Measurements from ENCODE around the gene FGD6. TPM values are rescaled to one million over a fixed set of nuclear protein-coding genes. Genes with fewer than 3 reads are reported as not detected.
"Not testable (repeated sequence)": the region's sequence is repeated elsewhere in the genome, so short reads cannot be mapped to it uniquely, and the experiment has no call there.

Gene FGD6
- total and polyA plus RNA-seq, 7 experiments from 2014 or later, result 0.35 to 8.6 (median 1.1) TPM

GRCh38 chr12:95200128-95200894, 17.0 kb downstream of the FGD6 start:
- H3K4me3 Mint-ChIP-seq, result no peak overlapping the region
- no peak overlapping the region for H3K27ac Mint-ChIP-seq
- H3K36me3 ChIP-seq (ENCODE audit: control insufficient read depth in 2 of 3, insufficient read depth in 3 of 3, low read length in 3 of 3), result no peaks in the 10 kb centered on the region
- H3K4me1 ChIP-seq (ENCODE audit: control insufficient read depth in 2 of 2, insufficient read depth in 2 of 2, low read length in 2 of 2), result no peaks in the 10 kb centered on the region
- DNase-seq, result no peak
- peaks cover 0 to 1% (median 0%) of the 10 kb centered on the region in 11 donors for H3K9me3 Mint-ChIP-seq
- H3K9me3 ChIP-seq (ENCODE audit: control insufficient read depth in 2 of 3, low read length in 3 of 3), result no peaks in the 10 kb centered on the region
- no peak for ATAC-seq
- no peaks in the 10 kb centered on the region for H3K36me3 Mint-ChIP-seq
- CTCF ChIA-PET, result no interaction called here
- intact Hi-C loops (cut with micrococcal nuclease), result no loop called here
- H3K27me3 Mint-ChIP-seq, result no peaks in the 10 kb centered on the region
- H3K4me3 ChIP-seq (ENCODE audit: low read length), result no peak overlapping the region
- H3K27ac ChIP-seq (ENCODE audit: low read depth, low read length), result no peak overlapping the region
- H3K4me1 Mint-ChIP-seq, result peaks cover 2 to 36% (median 15%) of the 10 kb centered on the region in 7 donors
- POLR2A ChIA-PET, result no interaction called here
- H3K27me3 ChIP-seq (ENCODE audit: control insufficient read depth in 2 of 2, insufficient read depth in 2 of 2, low read length in 2 of 2), result no peaks in the 10 kb centered on the region

GRCh38 chr12:95198914-95199313, 18.4 kb downstream of the FGD6 start:
- DNase-seq (no peak), ATAC-seq (no peak)
- no peak overlapping the region for H3K4me3 Mint-ChIP-seq
- H3K27ac Mint-ChIP-seq, result no peak overlapping the region
- Histone ChIP-seq H3K4me3 (ENCODE audit: low read length) (no peak overlapping the region), H3K27ac (ENCODE audit: low read depth, low read length) (no peak overlapping the region), H3K36me3 (ENCODE audit: control insufficient read depth in 2 of 3, insufficient read depth in 3 of 3, low read length in 3 of 3) (no peaks in the 10 kb centered on the region), H3K27me3 (ENCODE audit: control insufficient read depth in 2 of 2, insufficient read depth in 2 of 2, low read length in 2 of 2) (no peaks in the 10 kb centered on the region), H3K4me1 (ENCODE audit: control insufficient read depth in 2 of 2, insufficient read depth in 2 of 2, low read length in 2 of 2) (no peaks in the 10 kb centered on the region), H3K9me3 (ENCODE audit: control insufficient read depth in 2 of 3, low read length in 3 of 3) (no peaks in the 10 kb centered on the region)
- H3K36me3 Mint-ChIP-seq, result no peaks in the 10 kb centered on the region
- ChIA-PET CTCF (no interaction called here), POLR2A (no interaction called here)
- H3K4me1 Mint-ChIP-seq, result peaks cover 2 to 28% (median 15%) of the 10 kb centered on the region in 7 donors
- peaks cover 0 to 1% (median 0%) of the 10 kb centered on the region in 11 donors for H3K9me3 Mint-ChIP-seq
- intact Hi-C loops (cut with micrococcal nuclease), result no loop called here
- no peaks in the 10 kb centered on the region for H3K27me3 Mint-ChIP-seq

DNA sequence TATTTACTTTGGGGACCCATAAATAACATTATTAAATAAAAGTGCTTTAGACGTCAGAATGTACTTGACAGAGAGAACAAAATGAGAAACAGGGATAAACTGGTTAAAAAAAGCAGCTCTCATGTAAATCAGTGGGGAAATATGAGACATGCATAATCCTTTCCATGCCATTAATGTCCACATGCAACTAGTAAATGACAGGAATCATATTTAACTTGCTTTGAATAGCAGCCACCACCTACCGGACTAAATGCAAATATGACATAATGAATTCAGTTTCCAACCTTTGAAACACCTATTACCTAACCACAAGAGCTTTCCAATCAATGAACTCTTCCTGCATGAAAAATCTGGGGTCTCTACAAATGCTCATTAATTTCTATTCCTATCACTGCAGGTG, 19.6 kb downstream of the FGD6 start:
- H3K27ac Mint-ChIP-seq, result no peak overlapping the region
- Histone ChIP-seq H3K9me3 (ENCODE audit: control insufficient read depth in 2 of 3, low read length in 3 of 3) (no peaks in the 10 kb centered on the region), H3K4me1 (ENCODE audit: control insufficient read depth in 2 of 2, insufficient read depth in 2 of 2, low read length in 2 of 2) (no peaks in the 10 kb centered on the region), H3K4me3 (ENCODE audit: low read length) (no peak overlapping the region), H3K27ac (ENCODE audit: low read depth, low read length) (no peak overlapping the region), H3K36me3 (ENCODE audit: control insufficient read depth in 2 of 3, insufficient read depth in 3 of 3, low read length in 3 of 3) (no peaks in the 10 kb centered on the region), H3K27me3 (ENCODE audit: control insufficient read depth in 2 of 2, insufficient read depth in 2 of 2, low read length in 2 of 2) (no peaks in the 10 kb centered on the region)
- CTCF ChIA-PET, result no interaction called here
- H3K9me3 Mint-ChIP-seq, result peaks cover 0 to 1% (median 0%) of the 10 kb centered on the region in 11 donors
- POLR2A ChIA-PET, result no interaction called here
- no peaks in the 10 kb centered on the region for H3K27me3 Mint-ChIP-seq
- H3K4me3 Mint-ChIP-seq, result no peak overlapping the region
- ATAC-seq (no peak), DNase-seq (no peak)
- H3K4me1 Mint-ChIP-seq, result peaks cover 2 to 20% (median 7%) of the 10 kb centered on the region in 7 donors
- intact Hi-C loops (cut with micrococcal nuclease), result no loop called here
- H3K36me3 Mint-ChIP-seq, result no peaks in the 10 kb centered on the region

DNA sequence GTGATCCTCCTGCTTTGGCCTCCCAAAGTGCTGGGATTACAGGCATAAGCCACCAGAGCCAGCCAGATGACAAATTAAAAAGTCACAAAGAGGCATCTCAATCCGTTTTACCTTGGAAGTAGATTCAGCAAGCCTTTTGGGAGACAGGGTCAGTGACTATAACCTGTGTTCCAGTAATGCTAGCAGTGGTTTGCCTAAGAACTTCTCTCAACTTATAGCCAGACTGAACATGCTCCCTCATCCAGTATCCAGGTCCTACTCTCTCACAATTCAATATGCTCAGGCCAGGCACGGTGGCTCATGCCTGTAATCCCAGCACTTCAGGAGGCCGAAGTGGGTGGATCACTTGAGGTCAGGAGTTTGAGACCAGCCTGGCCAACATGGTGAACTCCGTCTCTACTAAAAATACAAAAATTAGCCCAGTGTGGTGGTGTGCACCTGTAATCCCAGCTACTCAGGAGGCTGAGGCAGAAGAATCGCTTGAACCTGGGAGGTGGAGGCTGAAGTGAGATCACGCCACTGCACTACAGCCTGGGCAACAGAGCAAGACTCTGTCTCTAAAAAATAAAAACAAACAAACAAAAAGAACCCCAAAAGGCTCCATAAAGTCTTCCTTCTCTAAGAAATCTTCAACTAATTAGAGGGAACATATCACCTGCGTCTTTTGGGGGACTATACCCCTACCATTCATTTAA, 20.2 kb downstream of the FGD6 start:
- H3K4me3 Mint-ChIP-seq; H3K27me3 ChIP-seq (ENCODE audit: control insufficient read depth in 2 of 2, insufficient read depth in 2 of 2, low read length in 2 of 2); ATAC-seq; H3K27ac ChIP-seq (ENCODE audit: low read depth, low read length); H3K27me3 Mint-ChIP-seq; intact Hi-C loops (cut with micrococcal nuclease); H3K4me1 ChIP-seq (ENCODE audit: control insufficient read depth in 2 of 2, insufficient read depth in 2 of 2, low read length in 2 of 2); H3K27ac Mint-ChIP-seq; H3K9me3 Mint-ChIP-seq; H3K9me3 ChIP-seq (ENCODE audit: control insufficient read depth in 2 of 3, low read length in 3 of 3); POLR2A ChIA-PET; DNase-seq; H3K36me3 Mint-ChIP-seq; H3K4me3 ChIP-seq (ENCODE audit: low read length); H3K36me3 ChIP-seq (ENCODE audit: control insufficient read depth in 2 of 3, insufficient read depth in 3 of 3, low read length in 3 of 3); CTCF ChIA-PET: not testable (repeated sequence)
- peaks cover 0 to 17% (median 6%) of the 10 kb centered on the region in 7 donors for H3K4me1 Mint-ChIP-seq

DNA sequence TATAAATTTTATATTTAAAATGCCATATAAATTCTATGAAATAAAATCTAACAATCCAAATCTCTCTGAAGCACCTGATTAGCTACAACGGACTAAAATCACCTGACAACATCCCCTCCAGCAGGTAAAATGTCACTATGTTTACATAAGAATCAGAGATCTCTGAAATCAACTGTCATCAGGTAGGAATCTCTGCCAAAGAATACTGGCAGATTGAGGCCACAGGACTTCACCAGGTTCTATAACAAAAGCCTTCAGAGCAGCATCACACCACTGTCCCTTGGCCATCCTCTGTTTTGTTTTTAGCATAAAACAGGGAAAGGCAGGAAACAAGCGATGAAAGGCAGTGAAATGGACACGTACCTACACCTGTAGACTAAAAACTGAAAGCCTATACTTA, 22.1 kb downstream of the FGD6 start:
- Mint-ChIP-seq H3K9me3 (peaks cover 0 to 1% (median 0%) of the 10 kb centered on the region in 11 donors), H3K27me3 (peaks cover 0 to 3% (median 0%) of the 10 kb centered on the region in 5 donors), H3K4me3 (no peak overlapping the region), H3K4me1 (peaks cover 0 to under 1% (median 0%) of the 10 kb centered on the region in 7 donors), H3K27ac (no peak overlapping the region), H3K36me3 (no peaks in the 10 kb centered on the region)
- DNase-seq, result no peak
- POLR2A ChIA-PET, result no interaction called here
- Histone ChIP-seq H3K9me3 (ENCODE audit: control insufficient read depth in 2 of 3, low read length in 3 of 3) (no peaks in the 10 kb centered on the region), H3K4me1 (ENCODE audit: control insufficient read depth in 2 of 2, insufficient read depth in 2 of 2, low read length in 2 of 2) (no peaks in the 10 kb centered on the region), H3K36me3 (ENCODE audit: control insufficient read depth in 2 of 3, insufficient read depth in 3 of 3, low read length in 3 of 3) (no peaks in the 10 kb centered on the region), H3K27me3 (ENCODE audit: control insufficient read depth in 2 of 2, insufficient read depth in 2 of 2, low read length in 2 of 2) (peaks cover 0 to 2% of the 10 kb centered on the region in 2 donors), H3K27ac (ENCODE audit: low read depth, low read length) (no peak overlapping the region), H3K4me3 (ENCODE audit: low read length) (no peak overlapping the region)
- ATAC-seq, result no peak
- intact Hi-C loops (cut with micrococcal nuclease), result no loop called here
- CTCF ChIA-PET, result no interaction called here

GRCh38 chr12:95193139-95193538, 24.1 kb downstream of the FGD6 start:
- Histone ChIP-seq H3K4me3 (ENCODE audit: low read length) (no peak overlapping the region), H3K9me3 (ENCODE audit: control insufficient read depth in 2 of 3, low read length in 3 of 3) (no peaks in the 10 kb centered on the region), H3K27me3 (ENCODE audit: control insufficient read depth in 2 of 2, insufficient read depth in 2 of 2, low read length in 2 of 2) (peaks cover 0 to 2% of the 10 kb centered on the region in 2 donors), H3K27ac (ENCODE audit: low read depth, low read length) (no peak overlapping the region), H3K36me3 (ENCODE audit: control insufficient read depth in 2 of 3, insufficient read depth in 3 of 3, low read length in 3 of 3) (no peaks in the 10 kb centered on the region), H3K4me1 (ENCODE audit: control insufficient read depth in 2 of 2, insufficient read depth in 2 of 2, low read length in 2 of 2) (no peaks in the 10 kb centered on the region)
- H3K9me3 Mint-ChIP-seq, result peaks cover 0 to under 1% (median 0%) of the 10 kb centered on the region in 11 donors
- CTCF ChIA-PET, result no interaction called here
- POLR2A ChIA-PET, result no interaction called here
- H3K27me3 Mint-ChIP-seq, result peaks cover 0 to 3% (median 0%) of the 10 kb centered on the region in 5 donors
- ATAC-seq (no peak), DNase-seq (no peak)
- no peak overlapping the region for H3K27ac Mint-ChIP-seq
- no peaks in the 10 kb centered on the region for H3K4me1 Mint-ChIP-seq
- intact Hi-C loops (cut with micrococcal nuclease), result no loop called here
- no peaks in the 10 kb centered on the region for H3K36me3 Mint-ChIP-seq
- H3K4me3 Mint-ChIP-seq, result no peak overlapping the region

GRCh38 chr12:95192271-95192670, 25.0 kb downstream of the FGD6 start:
- Histone ChIP-seq H3K27me3 (ENCODE audit: control insufficient read depth in 2 of 2, insufficient read depth in 2 of 2, low read length in 2 of 2) (peaks cover 0 to 2% of the 10 kb centered on the region in 2 donors), H3K9me3 (ENCODE audit: control insufficient read depth in 2 of 3, low read length in 3 of 3) (no peaks in the 10 kb centered on the region), H3K27ac (ENCODE audit: low read depth, low read length) (no peak overlapping the region), H3K4me1 (ENCODE audit: control insufficient read depth in 2 of 2, insufficient read depth in 2 of 2, low read length in 2 of 2) (no peaks in the 10 kb centered on the region), H3K36me3 (ENCODE audit: control insufficient read depth in 2 of 3, insufficient read depth in 3 of 3, low read length in 3 of 3) (no peaks in the 10 kb centered on the region), H3K4me3 (ENCODE audit: low read length) (no peak overlapping the region)
- ATAC-seq, result no peak
- Mint-ChIP-seq H3K4me3 (no peak overlapping the region), H3K27ac (no peak overlapping the region), H3K36me3 (no peaks in the 10 kb centered on the region), H3K9me3 (no peaks in the 10 kb centered on the region), H3K4me1 (no peaks in the 10 kb centered on the region), H3K27me3 (peaks cover 0 to 3% (median 0%) of the 10 kb centered on the region in 5 donors)
- POLR2A ChIA-PET, result no interaction called here
- intact Hi-C loops (cut with micrococcal nuclease), result no loop called here
- no peak for DNase-seq
- CTCF ChIA-PET, result no interaction called here

Data from naive thymus-derived CD4-positive, alpha-beta T cell (primary cell).